ENCODE data around the gene CDH5. TPM values are rescaled to one million over a fixed set of nuclear protein-coding genes. Genes with fewer than 3 reads are reported as not detected.

CDH5 gene
- total RNA-seq, 1 experiment from 2014 or later = not detected

DNA sequence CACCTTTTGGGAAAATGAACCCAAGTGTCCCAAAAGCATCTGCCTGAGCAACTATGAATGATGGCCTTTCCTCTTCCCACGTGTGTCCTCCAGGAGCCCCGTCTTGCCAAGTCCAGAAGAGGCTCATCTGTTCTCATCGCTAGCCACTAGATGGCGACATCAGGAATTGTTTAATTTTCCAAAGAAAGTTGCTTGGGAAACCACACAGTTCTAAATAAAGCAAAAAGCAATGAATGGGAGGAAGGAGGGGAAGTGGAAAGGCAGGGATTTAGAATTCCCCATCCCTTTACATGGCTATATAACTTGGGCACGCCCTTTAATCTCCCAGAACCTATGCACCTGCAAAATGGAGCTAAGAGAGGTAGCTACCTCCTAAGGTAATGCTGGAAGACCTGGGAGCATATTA lies 9.0 kb upstream of the CDH5 start:
- BruUV-seq (replicated peaks) = no TSS peak
- Histone ChIP-seq H3K4me3 (ENCODE audit: low read length) (no peak overlapping the region), H3K4me1 (ENCODE audit: insufficient read depth, low read length) (peaks cover 13% of the 10 kb centered on the region), H3K27ac (ENCODE audit: low read length) (no peak overlapping the region), H3K36me3 (ENCODE audit: low read depth, low read length) (no peaks in the 10 kb centered on the region), H3K9me3 (ENCODE audit: low read length) (no peaks in the 10 kb centered on the region), H3K27me3 (ENCODE audit: low read length) (no peaks in the 10 kb centered on the region), H3K4me2 (ENCODE audit: low read length) (no peak overlapping the region), H4K20me1 (ENCODE audit: low read length) (no peaks in the 10 kb centered on the region), H3K9me2 (replicated peaks; ENCODE audit: low read length) (no peaks in the 10 kb centered on the region), H2AFZ (ENCODE audit: low read length) (no peak overlapping the region), H3K9ac (ENCODE audit: low read length) (no peak overlapping the region), H3F3A (ENCODE audit: low read length, unreplicated experiment) (no peaks in the 10 kb centered on the region), H3K79me2 (ENCODE audit: low read length) (no peaks in the 10 kb centered on the region)
- CTCF ChIA-PET = interaction anchor here (0.6 kb wide), 1 partner anchor 12 kb away, joined by 3 read pairs; no protein-coding TSS in a partner anchor
- POLR2A ChIA-PET (ENCODE audit: unreplicated experiment) = no interaction called here
- TF ChIP-seq EZH2phosphoT487 (IDR thresholded peaks at IDR 0.05; ENCODE audit: borderline replicate concordance, low read length) (no peak), EZH2 (IDR thresholded peaks at IDR 0.05; ENCODE audit: low read length, unreplicated experiment) (no peak)
- TF ChIP-seq, protein P1, sequence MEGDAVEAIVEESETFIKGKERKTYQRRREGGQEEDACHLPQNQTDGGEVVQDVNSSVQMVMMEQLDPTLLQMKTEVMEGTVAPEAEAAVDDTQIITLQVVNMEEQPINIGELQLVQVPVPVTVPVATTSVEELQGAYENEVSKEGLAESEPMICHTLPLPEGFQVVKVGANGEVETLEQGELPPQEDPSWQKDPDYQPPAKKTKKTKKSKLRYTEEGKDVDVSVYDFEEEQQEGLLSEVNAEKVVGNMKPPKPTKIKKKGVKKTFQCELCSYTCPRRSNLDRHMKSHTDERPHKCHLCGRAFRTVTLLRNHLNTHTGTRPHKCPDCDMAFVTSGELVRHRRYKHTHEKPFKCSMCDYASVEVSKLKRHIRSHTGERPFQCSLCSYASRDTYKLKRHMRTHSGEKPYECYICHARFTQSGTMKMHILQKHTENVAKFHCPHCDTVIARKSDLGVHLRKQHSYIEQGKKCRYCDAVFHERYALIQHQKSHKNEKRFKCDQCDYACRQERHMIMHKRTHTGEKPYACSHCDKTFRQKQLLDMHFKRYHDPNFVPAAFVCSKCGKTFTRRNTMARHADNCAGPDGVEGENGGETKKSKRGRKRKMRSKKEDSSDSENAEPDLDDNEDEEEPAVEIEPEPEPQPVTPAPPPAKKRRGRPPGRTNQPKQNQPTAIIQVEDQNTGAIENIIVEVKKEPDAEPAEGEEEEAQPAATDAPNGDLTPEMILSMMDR (conservative IDR thresholded peaks at IDR 0.05; ENCODE audit: low read depth, low read length) = peak; percentile 80
- peak; percentile 82 for ATAC-seq
- peak; percentile 90 for DNase-seq
- intact Hi-C loops (cut with micrococcal nuclease) = loop anchor here (5.0 kb wide), 1 partner anchor 125 kb away; no protein-coding TSS in a partner anchor

GRCh38 chr16:66358231-66358630 lies 8.3 kb upstream of the CDH5 start:
- ChIA-PET CTCF (interaction anchor here (0.6 kb wide), 1 partner anchor 13 kb away, joined by 3 read pairs; no protein-coding TSS in a partner anchor), POLR2A (ENCODE audit: unreplicated experiment) (no interaction called here)
- Histone ChIP-seq H2AFZ (ENCODE audit: low read length) (no peak overlapping the region), H3K4me2 (ENCODE audit: low read length) (no peak overlapping the region), H3K9me3 (ENCODE audit: low read length) (no peaks in the 10 kb centered on the region), H3K4me3 (ENCODE audit: low read length) (no peak overlapping the region), H3K9me2 (replicated peaks; ENCODE audit: low read length) (no peaks in the 10 kb centered on the region), H3K36me3 (ENCODE audit: low read depth, low read length) (no peaks in the 10 kb centered on the region), H3K27me3 (ENCODE audit: low read length) (no peaks in the 10 kb centered on the region), H3F3A (ENCODE audit: low read length, unreplicated experiment) (no peaks in the 10 kb centered on the region), H4K20me1 (ENCODE audit: low read length) (no peaks in the 10 kb centered on the region), H3K9ac (ENCODE audit: low read length) (no peak overlapping the region), H3K79me2 (ENCODE audit: low read length) (no peaks in the 10 kb centered on the region), H3K4me1 (ENCODE audit: insufficient read depth, low read length) (peaks cover 13% of the 10 kb centered on the region), H3K27ac (ENCODE audit: low read length) (no peak overlapping the region)
- no TSS peak for BruUV-seq (replicated peaks)
- intact Hi-C loops (cut with micrococcal nuclease) = loop anchor here (5.0 kb wide), 1 partner anchor 124 kb away; no protein-coding TSS in a partner anchor
- no peak for ATAC-seq
- TF ChIP-seq EZH2 (IDR thresholded peaks at IDR 0.05; ENCODE audit: low read length, unreplicated experiment) (no peak), EZH2phosphoT487 (IDR thresholded peaks at IDR 0.05; ENCODE audit: borderline replicate concordance, low read length) (no peak)
- TF ChIP-seq, protein P1 (conservative IDR thresholded peaks at IDR 0.05; ENCODE audit: low read depth, low read length) = no peak
- no peak for DNase-seq

- H3F3A ChIP-seq (ENCODE audit: low read length, unreplicated experiment) = no peaks in the 10 kb centered on the region
- ATAC-seq (peak; percentile 78), DNase-seq (peak; percentile 75)
- no peaks in the 10 kb centered on the region for H4K20me1 ChIP-seq (ENCODE audit: low read length)
- peaks cover 18% of the 10 kb centered on the region for H3K4me1 ChIP-seq (ENCODE audit: insufficient read depth, low read length)
- BruUV-seq (replicated peaks) = no TSS peak
- peak overlapping the region; percentile 61 for H3K4me2 ChIP-seq (ENCODE audit: low read length)
- TF ChIP-seq, protein P1 (conservative IDR thresholded peaks at IDR 0.05; ENCODE audit: low read depth, low read length) = no peak
- TF ChIP-seq EZH2 (IDR thresholded peaks at IDR 0.05; ENCODE audit: low read length, unreplicated experiment) (no peak), EZH2phosphoT487 (IDR thresholded peaks at IDR 0.05; ENCODE audit: borderline replicate concordance, low read length) (no peak)
- H2AFZ ChIP-seq (ENCODE audit: low read length) = peak overlapping the region; percentile 84
- H3K36me3 ChIP-seq (ENCODE audit: low read depth, low read length) = no peaks in the 10 kb centered on the region
- intact Hi-C loops (cut with micrococcal nuclease) = loop anchor here (5.0 kb wide), 1 partner anchor 123 kb away; no protein-coding TSS in a partner anchor
- no peaks in the 10 kb centered on the region for H3K27me3 ChIP-seq (ENCODE audit: low read length)
- CTCF ChIA-PET = no interaction called here
- no peaks in the 10 kb centered on the region for H3K79me2 ChIP-seq (ENCODE audit: low read length)
- no peaks in the 10 kb centered on the region for H3K9me2 ChIP-seq (replicated peaks; ENCODE audit: low read length)
- no peak overlapping the region for H3K4me3 ChIP-seq (ENCODE audit: low read length)
- POLR2A ChIA-PET (ENCODE audit: unreplicated experiment) = no interaction called here
- no peaks in the 10 kb centered on the region for H3K9me3 ChIP-seq (ENCODE audit: low read length)
- peak overlapping the region; percentile 68 for H3K27ac ChIP-seq (ENCODE audit: low read length)
- peak overlapping the region; percentile 35; the same call in 1 of the 2 replicates for H3K9ac ChIP-seq (ENCODE audit: low read length)
These were observed 7.5 kb upstream of the CDH5 start for GRCh38 chr16:66359012-66359411.

All from PC-3 (cell line).